Fibroblast of villous mesenchyme (primary cell): ENCODE data around the gene SEMA5B. TPM values are rescaled to one million over a fixed set of nuclear protein-coding genes. Genes with fewer than 3 reads are reported as not detected.

Experiments
- DNase-seq: peaks from one replicate; pipeline ENCODE4 v3.0.0-alpha.2; 2010; ENCODE audit warnings: low read depth
- H3K4me3 ChIP-seq: 2 replicates; pipeline ENCODE4 v1.5.1; 2011; ENCODE audit warnings: low read depth, mild to moderate bottlenecking, low read length
- total RNA-seq: library from RNA; depleted of rRNA; stranded (reverse); fragments of >200 nt; gene quantifications from 2 replicates; pipeline ENCODE4 v1.2.3, GENCODE V29; 2012
- TF ChIP-seq, protein P1 (sequence below): IDR thresholded peaks from 2 replicates; pipeline ENCODE4 v1.5.1; 2012; ENCODE audit warnings: low read depth, mild to moderate bottlenecking, low read length; ENCODE audit not compliant: insufficient read depth

The SEMA5B gene
- total RNA-seq, 1 donor, result not detected

DNA sequence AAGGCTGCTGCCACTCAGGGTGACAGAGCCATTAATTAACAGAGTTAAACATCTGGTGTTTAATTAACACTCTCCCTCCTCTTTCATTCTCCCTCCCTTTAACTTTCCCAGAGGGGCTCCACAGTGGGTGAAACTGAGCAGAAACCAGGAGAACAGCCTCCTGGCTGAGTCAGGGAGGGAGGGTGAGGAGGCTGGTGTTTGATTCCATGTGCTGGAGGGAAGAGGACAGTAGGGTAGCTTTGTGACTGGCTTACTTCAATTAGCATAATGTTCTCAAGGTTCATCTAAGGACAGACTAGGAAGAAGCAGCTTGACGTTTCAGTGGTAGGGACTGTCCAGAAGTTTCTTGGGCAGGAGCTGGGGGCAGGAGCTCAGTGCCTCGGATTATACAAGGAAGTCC, 62.8 kb downstream of the SEMA5B start:
- no peak overlapping the region for H3K4me3 ChIP-seq
- DNase-seq, result no peak
- TF ChIP-seq, protein P1, sequence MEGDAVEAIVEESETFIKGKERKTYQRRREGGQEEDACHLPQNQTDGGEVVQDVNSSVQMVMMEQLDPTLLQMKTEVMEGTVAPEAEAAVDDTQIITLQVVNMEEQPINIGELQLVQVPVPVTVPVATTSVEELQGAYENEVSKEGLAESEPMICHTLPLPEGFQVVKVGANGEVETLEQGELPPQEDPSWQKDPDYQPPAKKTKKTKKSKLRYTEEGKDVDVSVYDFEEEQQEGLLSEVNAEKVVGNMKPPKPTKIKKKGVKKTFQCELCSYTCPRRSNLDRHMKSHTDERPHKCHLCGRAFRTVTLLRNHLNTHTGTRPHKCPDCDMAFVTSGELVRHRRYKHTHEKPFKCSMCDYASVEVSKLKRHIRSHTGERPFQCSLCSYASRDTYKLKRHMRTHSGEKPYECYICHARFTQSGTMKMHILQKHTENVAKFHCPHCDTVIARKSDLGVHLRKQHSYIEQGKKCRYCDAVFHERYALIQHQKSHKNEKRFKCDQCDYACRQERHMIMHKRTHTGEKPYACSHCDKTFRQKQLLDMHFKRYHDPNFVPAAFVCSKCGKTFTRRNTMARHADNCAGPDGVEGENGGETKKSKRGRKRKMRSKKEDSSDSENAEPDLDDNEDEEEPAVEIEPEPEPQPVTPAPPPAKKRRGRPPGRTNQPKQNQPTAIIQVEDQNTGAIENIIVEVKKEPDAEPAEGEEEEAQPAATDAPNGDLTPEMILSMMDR, result no peak

DNA sequence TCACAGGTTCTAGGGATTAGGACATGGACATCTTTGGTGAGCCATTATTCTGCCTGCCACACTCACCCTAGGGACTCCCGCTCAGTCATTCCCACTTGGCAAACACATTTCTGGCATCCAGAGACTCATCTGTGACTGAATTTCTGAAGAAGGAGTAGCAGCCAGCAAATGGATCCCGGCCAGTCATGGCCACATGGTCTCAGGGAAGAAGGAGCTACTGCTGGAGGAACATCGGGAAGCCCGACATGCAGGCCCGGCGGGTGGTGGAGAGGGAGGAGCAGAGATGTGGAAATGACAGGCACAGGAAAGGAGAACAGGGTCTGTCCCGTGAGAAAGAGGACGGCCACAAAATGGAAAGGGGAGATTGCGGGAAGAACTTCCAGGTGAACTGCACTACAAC, 65.4 kb downstream of the SEMA5B start:
- H3K4me3 ChIP-seq, result no peak overlapping the region
- DNase-seq, result no peak
- TF ChIP-seq, protein P1, result no peak

DNA sequence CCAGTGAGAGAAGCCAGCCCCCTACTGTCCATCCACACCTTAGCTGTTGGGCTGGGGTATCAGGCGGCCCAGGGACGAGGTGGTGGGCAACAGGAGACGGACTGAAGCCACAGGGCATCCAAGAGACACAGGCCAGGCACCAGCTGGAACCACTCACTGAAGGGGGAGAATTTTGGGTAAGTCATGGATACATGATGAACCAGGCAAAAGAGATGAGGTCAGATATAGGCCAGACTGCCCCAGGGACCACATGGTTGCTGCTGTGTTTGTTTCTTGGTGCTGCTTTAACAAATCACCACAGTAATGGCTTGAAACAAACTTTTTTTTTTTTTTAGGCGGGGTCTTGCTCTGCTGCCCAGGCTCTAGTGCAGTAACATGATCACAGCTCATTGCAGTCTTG, 66.4 kb downstream of the SEMA5B start:
- H3K4me3 ChIP-seq, result no peak overlapping the region
- TF ChIP-seq, protein P1, result no peak
- peak; percentile 67 for DNase-seq

DNA sequence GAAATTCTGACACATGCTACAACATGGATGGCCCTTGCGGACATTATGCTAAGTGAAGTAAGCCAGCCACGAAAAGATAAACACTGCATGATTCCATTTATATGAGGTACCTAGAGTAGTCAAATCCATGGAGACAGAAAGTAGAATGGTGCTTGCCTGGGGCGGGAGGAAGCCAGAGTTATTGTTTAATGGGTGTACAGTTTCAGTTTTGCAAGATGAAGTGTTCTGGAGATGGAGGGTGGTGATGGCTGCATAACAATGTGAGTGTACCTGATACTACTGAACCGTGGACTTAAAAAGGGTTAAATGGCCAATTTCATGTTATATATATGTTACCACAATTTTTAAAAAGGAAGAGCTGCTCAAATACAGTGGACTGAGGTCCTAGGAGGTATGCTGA, 66.9 kb downstream of the SEMA5B start:
- H3K4me3 ChIP-seq, result no peak overlapping the region
- no peak for DNase-seq
- TF ChIP-seq, protein P1, result no peak

DNA sequence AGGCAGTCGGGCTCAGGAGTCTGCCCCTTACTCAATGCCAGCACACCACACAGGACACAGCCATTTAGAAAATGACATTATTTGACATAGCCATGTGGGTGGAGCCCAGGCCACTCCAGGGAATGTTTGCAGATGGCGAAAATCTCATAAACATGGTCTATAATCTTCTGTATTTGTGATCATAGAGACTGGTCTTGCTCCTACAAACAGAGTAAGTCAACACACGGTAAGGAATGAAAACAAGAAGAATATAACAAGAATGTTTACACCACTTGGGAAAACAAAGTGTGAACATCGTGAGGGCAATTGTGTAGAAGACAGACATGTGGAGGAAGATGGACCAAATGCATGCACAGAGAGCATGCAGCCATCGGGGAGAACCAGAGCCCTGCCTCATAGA, 68.2 kb downstream of the SEMA5B start:
- no peak for DNase-seq
- H3K4me3 ChIP-seq, result no peak overlapping the region
- TF ChIP-seq, protein P1, result no peak

DNA sequence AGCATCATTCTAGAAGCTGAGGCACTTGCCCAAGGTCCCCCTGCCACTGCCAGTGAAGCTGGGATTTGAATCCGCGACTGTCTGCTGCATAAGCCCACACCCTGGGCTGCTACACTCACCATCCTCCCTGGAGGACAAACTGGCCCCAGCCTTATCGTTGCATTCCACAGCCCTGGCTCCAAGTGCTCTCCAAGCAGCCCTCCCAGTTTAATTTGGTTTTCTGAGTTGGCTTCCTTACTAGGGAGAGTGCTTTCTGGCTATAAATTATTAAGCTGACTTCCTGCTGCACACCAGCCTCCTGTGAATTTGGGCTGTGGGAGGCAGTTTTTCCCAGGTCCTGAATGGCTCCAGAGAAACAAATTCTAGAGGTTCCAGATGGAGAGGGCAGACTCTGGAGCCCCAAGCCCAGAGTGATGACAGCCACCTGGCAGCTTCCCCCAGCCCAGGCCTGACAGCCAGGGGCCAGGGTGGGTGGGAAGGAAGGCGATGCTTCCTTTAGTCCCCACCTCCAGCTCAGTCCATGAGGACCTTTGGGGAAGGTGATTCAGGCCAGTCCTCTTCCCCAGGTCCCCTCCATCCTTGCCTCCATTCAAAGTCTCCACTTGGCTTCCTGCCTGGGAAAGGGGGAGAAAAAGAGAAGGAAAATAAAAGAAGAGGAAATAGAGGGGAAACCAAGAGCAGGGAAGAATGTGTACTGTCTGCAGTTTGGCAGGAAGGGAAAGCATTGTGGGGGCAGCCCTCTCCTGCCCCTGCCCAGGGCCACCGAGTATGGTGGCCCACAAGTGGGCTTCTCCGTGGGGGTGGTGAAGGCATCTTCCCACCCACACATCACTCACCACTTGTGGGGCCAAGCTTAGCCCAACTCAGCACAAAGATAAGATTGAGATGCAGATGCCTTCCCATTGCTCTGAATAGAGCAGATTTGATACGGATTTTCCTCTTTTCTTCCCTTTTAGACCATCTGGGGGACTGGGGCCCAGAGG, 69.6 kb downstream of the SEMA5B start:
- no peak for DNase-seq
- H3K4me3 ChIP-seq, result no peak overlapping the region
- TF ChIP-seq, protein P1, result no peak
